ENCODE results near the gene ZNF436. TPM values are rescaled to one million over a fixed set of nuclear protein-coding genes. Genes with fewer than 3 reads are reported as not detected.
A peak's percentile ranks its signal among the peaks of the same experiment; 100 is the strongest.

The ZNF436 gene
- total RNA-seq, 1 donor from 2014 or later: 17.4 TPM

- TF ChIP-seq, protein P1, sequence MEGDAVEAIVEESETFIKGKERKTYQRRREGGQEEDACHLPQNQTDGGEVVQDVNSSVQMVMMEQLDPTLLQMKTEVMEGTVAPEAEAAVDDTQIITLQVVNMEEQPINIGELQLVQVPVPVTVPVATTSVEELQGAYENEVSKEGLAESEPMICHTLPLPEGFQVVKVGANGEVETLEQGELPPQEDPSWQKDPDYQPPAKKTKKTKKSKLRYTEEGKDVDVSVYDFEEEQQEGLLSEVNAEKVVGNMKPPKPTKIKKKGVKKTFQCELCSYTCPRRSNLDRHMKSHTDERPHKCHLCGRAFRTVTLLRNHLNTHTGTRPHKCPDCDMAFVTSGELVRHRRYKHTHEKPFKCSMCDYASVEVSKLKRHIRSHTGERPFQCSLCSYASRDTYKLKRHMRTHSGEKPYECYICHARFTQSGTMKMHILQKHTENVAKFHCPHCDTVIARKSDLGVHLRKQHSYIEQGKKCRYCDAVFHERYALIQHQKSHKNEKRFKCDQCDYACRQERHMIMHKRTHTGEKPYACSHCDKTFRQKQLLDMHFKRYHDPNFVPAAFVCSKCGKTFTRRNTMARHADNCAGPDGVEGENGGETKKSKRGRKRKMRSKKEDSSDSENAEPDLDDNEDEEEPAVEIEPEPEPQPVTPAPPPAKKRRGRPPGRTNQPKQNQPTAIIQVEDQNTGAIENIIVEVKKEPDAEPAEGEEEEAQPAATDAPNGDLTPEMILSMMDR (IDR thresholded peaks at IDR 0.05): no peak
- Mint-ChIP-seq H3K27me3 (ENCODE audit: unreplicated experiment) (no peaks in the 10 kb centered on the region), H3K9me3 (ENCODE audit: unreplicated experiment) (peaks cover 9% of the 10 kb centered on the region), H3K4me3 (ENCODE audit: unreplicated experiment) (peak overlapping the region; percentile 95), H3K36me3 (ENCODE audit: unreplicated experiment) (peaks cover 32% of the 10 kb centered on the region), H3K4me1 (ENCODE audit: unreplicated experiment) (peaks cover 42% of the 10 kb centered on the region), H3K27ac (ENCODE audit: unreplicated experiment) (peak overlapping the region; percentile 98)
- peak; percentile 96 for DNase-seq (ENCODE audit: extremely low spot score, unreplicated experiment)
These were observed 888 bp downstream of the ZNF436 start for GRCh38 chr1:23368562-23369334.

GRCh38 chr1:23367791-23368561 lies 1.7 kb downstream of the ZNF436 start:
- peaks cover 11% of the 10 kb centered on the region for H3K9me3 Mint-ChIP-seq (ENCODE audit: unreplicated experiment)
- peak overlapping the region; percentile 98 for H3K27ac Mint-ChIP-seq (ENCODE audit: unreplicated experiment)
- DNase-seq (ENCODE audit: extremely low spot score, unreplicated experiment): peak; percentile 99
- peak overlapping the region; percentile 95 for H3K4me3 Mint-ChIP-seq (ENCODE audit: unreplicated experiment)
- TF ChIP-seq, protein P1 (IDR thresholded peaks at IDR 0.05): no peak
- H3K4me1 Mint-ChIP-seq (ENCODE audit: unreplicated experiment): peaks cover 42% of the 10 kb centered on the region
- H3K36me3 Mint-ChIP-seq (ENCODE audit: unreplicated experiment): peaks cover 39% of the 10 kb centered on the region
- H3K27me3 Mint-ChIP-seq (ENCODE audit: unreplicated experiment): no peaks in the 10 kb centered on the region

GRCh38 chr1:23367451-23367790 lies 2.2 kb downstream of the ZNF436 start:
- H3K4me1 Mint-ChIP-seq (ENCODE audit: unreplicated experiment): peaks cover 40% of the 10 kb centered on the region
- peaks cover 45% of the 10 kb centered on the region for H3K36me3 Mint-ChIP-seq (ENCODE audit: unreplicated experiment)
- TF ChIP-seq, protein P1 (IDR thresholded peaks at IDR 0.05): no peak
- peak overlapping the region; percentile 98 for H3K27ac Mint-ChIP-seq (ENCODE audit: unreplicated experiment)
- H3K27me3 Mint-ChIP-seq (ENCODE audit: unreplicated experiment): no peaks in the 10 kb centered on the region
- peak overlapping the region; percentile 95 for H3K4me3 Mint-ChIP-seq (ENCODE audit: unreplicated experiment)
- H3K9me3 Mint-ChIP-seq (ENCODE audit: unreplicated experiment): peaks cover 16% of the 10 kb centered on the region
- DNase-seq (ENCODE audit: extremely low spot score, unreplicated experiment): no peak

GRCh38 chr1:23366598-23366997 lies 3.0 kb downstream of the ZNF436 start:
- Mint-ChIP-seq H3K4me1 (ENCODE audit: unreplicated experiment) (peaks cover 32% of the 10 kb centered on the region), H3K9me3 (ENCODE audit: unreplicated experiment) (peaks cover 21% of the 10 kb centered on the region), H3K27me3 (ENCODE audit: unreplicated experiment) (no peaks in the 10 kb centered on the region), H3K36me3 (ENCODE audit: unreplicated experiment) (peaks cover 53% of the 10 kb centered on the region), H3K27ac (ENCODE audit: unreplicated experiment) (peak overlapping the region; percentile 10), H3K4me3 (ENCODE audit: unreplicated experiment) (peak overlapping the region; percentile 95)
- TF ChIP-seq, protein P1 (IDR thresholded peaks at IDR 0.05): no peak
- DNase-seq (ENCODE audit: extremely low spot score, unreplicated experiment): no peak

DNA sequence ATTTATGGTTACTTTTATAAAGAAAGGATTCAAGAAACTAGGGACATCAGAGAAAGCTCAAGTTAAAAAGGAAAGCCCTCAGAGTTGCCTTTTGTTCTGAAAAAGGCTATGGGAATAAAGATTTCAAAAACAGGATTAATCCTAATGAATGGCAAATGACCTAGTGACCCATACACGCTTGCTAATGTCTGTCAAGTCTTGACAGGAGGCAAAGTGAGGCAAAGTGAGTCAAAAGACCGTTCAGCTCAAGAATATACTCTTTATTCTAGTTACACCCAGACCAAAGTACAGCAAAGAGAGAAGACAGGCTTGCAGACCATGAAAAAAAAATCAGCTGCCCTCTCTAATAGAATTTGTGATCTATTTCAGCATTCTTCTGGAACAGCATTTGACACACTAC lies 3.5 kb downstream of the ZNF436 start:
- no peak overlapping the region for H3K27ac Mint-ChIP-seq (ENCODE audit: unreplicated experiment)
- H3K4me3 Mint-ChIP-seq (ENCODE audit: unreplicated experiment): no peak overlapping the region
- DNase-seq (ENCODE audit: extremely low spot score, unreplicated experiment): no peak
- TF ChIP-seq, protein P1 (IDR thresholded peaks at IDR 0.05): no peak
- peaks cover 22% of the 10 kb centered on the region for H3K9me3 Mint-ChIP-seq (ENCODE audit: unreplicated experiment)
- H3K4me1 Mint-ChIP-seq (ENCODE audit: unreplicated experiment): peaks cover 30% of the 10 kb centered on the region
- no peaks in the 10 kb centered on the region for H3K27me3 Mint-ChIP-seq (ENCODE audit: unreplicated experiment)
- peaks cover 57% of the 10 kb centered on the region for H3K36me3 Mint-ChIP-seq (ENCODE audit: unreplicated experiment)

Measured in osteocyte (in vitro differentiated cells).